ENCODE data around the gene THSD4. TPM values are rescaled to one million over a fixed set of nuclear protein-coding genes. Genes with fewer than 3 reads are reported as not detected.

The THSD4 gene
- total RNA-seq, 2 experiments from 2014 or later, result not detected

GRCh38 chr15:71334434-71334833 is 219.2 kb downstream of the THSD4 start:
- intact Hi-C loops (cut with micrococcal nuclease), result no loop called here
- no peaks in the 10 kb centered on the region for H3K27me3 Mint-ChIP-seq
- ATAC-seq, result no peak
- H3K27ac Mint-ChIP-seq, result no peak overlapping the region
- H3K36me3 Mint-ChIP-seq (ENCODE audit: low read depth), result no peaks in the 10 kb centered on the region
- ChIA-PET CTCF (no interaction called here), POLR2A (no interaction called here)
- no peaks in the 10 kb centered on the region for H3K9me3 Mint-ChIP-seq
- TF ChIP-seq, protein P1, sequence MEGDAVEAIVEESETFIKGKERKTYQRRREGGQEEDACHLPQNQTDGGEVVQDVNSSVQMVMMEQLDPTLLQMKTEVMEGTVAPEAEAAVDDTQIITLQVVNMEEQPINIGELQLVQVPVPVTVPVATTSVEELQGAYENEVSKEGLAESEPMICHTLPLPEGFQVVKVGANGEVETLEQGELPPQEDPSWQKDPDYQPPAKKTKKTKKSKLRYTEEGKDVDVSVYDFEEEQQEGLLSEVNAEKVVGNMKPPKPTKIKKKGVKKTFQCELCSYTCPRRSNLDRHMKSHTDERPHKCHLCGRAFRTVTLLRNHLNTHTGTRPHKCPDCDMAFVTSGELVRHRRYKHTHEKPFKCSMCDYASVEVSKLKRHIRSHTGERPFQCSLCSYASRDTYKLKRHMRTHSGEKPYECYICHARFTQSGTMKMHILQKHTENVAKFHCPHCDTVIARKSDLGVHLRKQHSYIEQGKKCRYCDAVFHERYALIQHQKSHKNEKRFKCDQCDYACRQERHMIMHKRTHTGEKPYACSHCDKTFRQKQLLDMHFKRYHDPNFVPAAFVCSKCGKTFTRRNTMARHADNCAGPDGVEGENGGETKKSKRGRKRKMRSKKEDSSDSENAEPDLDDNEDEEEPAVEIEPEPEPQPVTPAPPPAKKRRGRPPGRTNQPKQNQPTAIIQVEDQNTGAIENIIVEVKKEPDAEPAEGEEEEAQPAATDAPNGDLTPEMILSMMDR (IDR thresholded peaks at IDR 0.05), result no peak
- no peaks in the 10 kb centered on the region for H3K4me1 Mint-ChIP-seq (ENCODE audit: low read depth)
- no peak overlapping the region for H3K4me3 Mint-ChIP-seq
- no peak for DNase-seq

- DNase-seq, result no peak
- intact Hi-C loops (cut with micrococcal nuclease), result no loop called here
- CTCF ChIA-PET, result no interaction called here
Observed at GRCh38 chr15:71334873-71335272, 219.6 kb downstream of the THSD4 start.

DNA sequence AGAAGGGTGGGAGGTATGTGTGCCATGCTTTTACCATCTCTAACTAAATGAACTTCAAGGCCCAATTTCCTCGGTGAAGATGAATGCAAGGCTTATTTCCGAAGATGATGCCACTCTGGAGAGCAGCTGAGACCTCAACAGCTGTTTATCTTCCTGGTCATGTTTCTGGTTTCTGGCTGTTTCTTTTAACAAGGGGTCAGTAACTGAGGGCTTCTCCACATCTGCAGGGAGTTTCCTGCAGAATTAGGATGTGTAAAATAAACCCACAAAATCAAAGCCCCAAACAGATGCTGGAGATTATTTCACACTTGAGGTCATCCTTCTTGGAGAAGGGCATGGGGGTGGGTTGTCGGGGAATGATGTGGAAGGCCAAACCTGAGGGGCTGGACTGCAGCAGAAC is 220.3 kb downstream of the THSD4 start:
- H3K4me1 Mint-ChIP-seq (ENCODE audit: low read depth), result no peaks in the 10 kb centered on the region
- H3K36me3 Mint-ChIP-seq (ENCODE audit: low read depth), result no peaks in the 10 kb centered on the region
- no peak for ATAC-seq
- DNase-seq, result no peak
- intact Hi-C loops (cut with micrococcal nuclease), result no loop called here
- ChIA-PET CTCF (no interaction called here), POLR2A (no interaction called here)
- TF ChIP-seq, protein P1 (IDR thresholded peaks at IDR 0.05), result no peak
- no peak overlapping the region for H3K4me3 Mint-ChIP-seq
- no peaks in the 10 kb centered on the region for H3K9me3 Mint-ChIP-seq
- H3K27ac Mint-ChIP-seq, result no peak overlapping the region
- no peaks in the 10 kb centered on the region for H3K27me3 Mint-ChIP-seq

More at GRCh38 chr15:71334873-71335272, 219.6 kb downstream of the THSD4 start:
- no peaks in the 10 kb centered on the region for H3K27me3 Mint-ChIP-seq
- POLR2A ChIA-PET, result no interaction called here
- H3K4me3 Mint-ChIP-seq, result no peak overlapping the region
- no peak overlapping the region for H3K27ac Mint-ChIP-seq
- H3K36me3 Mint-ChIP-seq (ENCODE audit: low read depth), result no peaks in the 10 kb centered on the region
- H3K4me1 Mint-ChIP-seq (ENCODE audit: low read depth), result no peaks in the 10 kb centered on the region
- no peak for ATAC-seq
- TF ChIP-seq, protein P1 (IDR thresholded peaks at IDR 0.05), result no peak
- H3K9me3 Mint-ChIP-seq, result no peaks in the 10 kb centered on the region

DNA sequence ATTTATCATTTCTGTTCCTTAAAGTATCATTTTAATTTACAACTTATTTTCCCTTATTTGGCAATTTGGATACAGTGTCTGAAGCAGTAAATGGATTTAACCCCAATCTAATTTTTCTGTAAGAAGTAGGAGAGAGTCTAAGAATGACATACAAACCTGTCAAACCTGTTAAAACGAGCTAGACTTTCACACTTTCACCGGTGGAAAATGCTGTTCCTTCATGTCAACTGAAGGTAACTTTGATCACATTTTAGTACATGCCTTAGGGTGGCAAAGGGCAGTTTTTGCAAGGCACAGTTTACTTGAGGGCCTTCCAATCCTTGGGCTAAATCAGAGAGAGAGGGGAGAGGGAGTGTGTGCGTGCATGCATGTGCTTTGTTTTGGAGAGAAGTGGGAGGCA is 221.4 kb downstream of the THSD4 start:
- intact Hi-C loops (cut with micrococcal nuclease), result no loop called here
- Mint-ChIP-seq H3K4me1 (ENCODE audit: low read depth) (no peaks in the 10 kb centered on the region), H3K27me3 (no peaks in the 10 kb centered on the region), H3K9me3 (no peaks in the 10 kb centered on the region), H3K36me3 (ENCODE audit: low read depth) (no peaks in the 10 kb centered on the region), H3K4me3 (no peak overlapping the region), H3K27ac (no peak overlapping the region)
- ChIA-PET CTCF (no interaction called here), POLR2A (no interaction called here)
- ATAC-seq (no peak), DNase-seq (no peak)
- TF ChIP-seq, protein P1 (IDR thresholded peaks at IDR 0.05), result no peak

DNA sequence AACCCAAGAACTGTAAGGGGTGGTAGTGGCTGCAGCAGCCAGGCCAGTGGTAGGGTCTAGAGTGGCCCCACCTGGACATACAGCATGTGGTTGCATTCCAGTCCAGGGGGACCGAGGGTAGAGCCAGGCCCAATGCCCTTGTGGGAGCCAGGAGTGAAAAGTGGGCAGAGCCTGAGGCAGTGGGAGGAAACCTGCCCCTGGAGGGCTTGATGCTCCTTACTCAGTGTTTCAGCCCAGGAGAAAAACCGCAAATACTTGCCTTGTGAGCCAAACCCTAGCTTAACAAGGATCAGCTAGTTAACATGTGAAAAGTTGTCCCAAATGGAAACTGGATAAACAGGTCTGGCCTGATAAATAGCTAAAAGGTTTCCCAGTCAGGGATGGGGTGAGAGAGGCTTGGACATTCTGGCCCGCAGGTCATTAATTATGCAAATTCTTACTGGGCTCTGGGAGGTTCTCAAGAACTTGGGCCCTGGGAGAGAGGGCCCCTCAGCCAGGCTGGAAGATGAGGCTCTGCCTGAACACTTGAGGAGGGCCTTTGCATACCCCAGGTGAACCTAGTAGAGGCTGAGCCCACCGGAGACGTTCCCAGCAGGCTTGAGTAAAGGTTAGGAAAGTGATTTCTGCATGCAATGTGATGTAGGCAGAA is 222.1 kb downstream of the THSD4 start:
- H3K27ac Mint-ChIP-seq, result no peak overlapping the region
- intact Hi-C loops (cut with micrococcal nuclease), result no loop called here
- H3K4me3 Mint-ChIP-seq, result no peak overlapping the region
- H3K36me3 Mint-ChIP-seq (ENCODE audit: low read depth), result no peaks in the 10 kb centered on the region
- H3K4me1 Mint-ChIP-seq (ENCODE audit: low read depth), result no peaks in the 10 kb centered on the region
- ATAC-seq, result no peak
- no peak for DNase-seq
- CTCF ChIA-PET, result no interaction called here
- H3K27me3 Mint-ChIP-seq, result no peaks in the 10 kb centered on the region
- H3K9me3 Mint-ChIP-seq, result no peaks in the 10 kb centered on the region
- TF ChIP-seq, protein P1 (IDR thresholded peaks at IDR 0.05), result no peak
- POLR2A ChIA-PET, result no interaction called here

All from activated CD8-positive, alpha-beta T cell treated with anti-CD3 and anti-CD28 coated beads for 36 hours (primary cell).